ENCODE results near the gene COL12A1.

GRCh38 chr6:75188221-75188925, 17.5 kb downstream of the COL12A1 start:
- TF ChIP-seq TAF1 (IDR thresholded peaks at IDR 0.05; ENCODE audit: borderline replicate concordance, low read depth, low read length) (no peak), CTCF (IDR thresholded peaks at IDR 0.05 in 2 of 3, conservative IDR thresholded peaks at IDR 0.05 in 1 of 3; ENCODE audit: control insufficient read depth in 2 of 3, extremely low read depth in 1 of 3, insufficient read depth in 1 of 3, low read depth in 3 of 3, low read length in 3 of 3) (no peak), YY1 (IDR thresholded peaks at IDR 0.05; ENCODE audit: low read depth, low read length) (no peak), TARDBP (IDR thresholded peaks at IDR 0.05; ENCODE audit: borderline replicate concordance) (no peak), ESRRA (IDR thresholded peaks at IDR 0.05; ENCODE audit: low read length) (no peak), CBX5 (IDR thresholded peaks at IDR 0.05; ENCODE audit: low read depth) (no peak)
